NCI-H2196 (cell line): Measurements from ENCODE around the gene ASPHD1.
"Not testable (repeated sequence)": the region's sequence is repeated elsewhere in the genome, so short reads cannot be mapped to it uniquely, and the experiment has no call there.

Source experiments
- DNase-seq: peaks from one replicate; lab custom pipeline; 2025; ENCODE audit not compliant: unreplicated experiment; lab: John Stamatoyannopoulos, UW

The ASPHD1 gene

DNA sequence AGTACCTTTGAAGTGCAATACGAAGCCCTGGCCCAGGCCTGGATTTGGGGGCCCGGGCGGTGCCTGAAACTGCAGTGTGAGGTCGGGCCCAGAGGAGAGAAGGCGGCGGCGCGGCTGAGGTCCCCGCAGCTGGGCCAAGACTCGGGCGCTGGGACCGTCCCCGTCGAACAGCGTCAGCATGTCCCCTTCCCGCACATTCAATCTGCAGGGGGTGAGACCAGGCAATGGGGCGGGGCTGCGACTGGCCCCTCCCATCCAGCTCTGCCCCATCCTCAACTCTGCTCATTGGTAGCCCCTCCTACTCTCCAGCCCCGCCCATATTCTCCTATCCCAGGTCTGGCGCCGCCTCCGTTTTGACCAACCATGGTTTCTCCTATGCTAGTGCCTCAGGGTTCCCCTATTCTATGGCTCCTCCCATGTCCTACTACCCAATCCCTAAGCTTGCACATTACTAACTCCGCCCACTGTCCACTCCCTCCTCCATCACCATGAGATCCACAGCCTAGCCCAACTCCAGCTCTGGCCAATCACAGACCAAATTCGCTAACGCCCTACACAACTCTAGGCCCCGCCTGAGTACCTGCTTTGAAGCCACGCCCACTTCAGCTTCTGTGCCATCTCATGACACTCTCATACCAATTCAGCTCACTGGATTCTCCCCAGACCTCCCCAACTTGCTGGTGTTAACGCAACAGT lies 22.9 kb upstream of the ASPHD1 start:
- peak; percentile 34 for DNase-seq

DNA sequence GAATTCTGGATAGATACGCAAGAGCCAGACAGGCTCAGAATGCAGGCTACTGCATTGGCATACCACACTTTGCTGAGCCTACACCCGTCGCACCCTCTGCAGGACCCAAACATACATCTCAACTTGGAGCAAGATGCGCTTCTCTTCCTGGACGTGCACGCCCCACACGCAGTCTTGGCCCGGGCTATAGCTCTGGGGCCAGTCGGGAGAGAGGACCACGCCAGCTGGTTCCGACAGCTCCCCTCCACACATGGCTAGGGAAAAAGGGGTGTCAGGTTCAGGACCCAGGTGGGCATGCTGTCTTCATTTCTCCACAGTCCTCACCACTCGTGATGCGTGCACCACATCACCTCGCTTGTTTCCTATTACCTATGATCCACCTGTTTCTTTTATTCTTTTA lies 22.1 kb upstream of the ASPHD1 start:
- DNase-seq, result no peak

DNA sequence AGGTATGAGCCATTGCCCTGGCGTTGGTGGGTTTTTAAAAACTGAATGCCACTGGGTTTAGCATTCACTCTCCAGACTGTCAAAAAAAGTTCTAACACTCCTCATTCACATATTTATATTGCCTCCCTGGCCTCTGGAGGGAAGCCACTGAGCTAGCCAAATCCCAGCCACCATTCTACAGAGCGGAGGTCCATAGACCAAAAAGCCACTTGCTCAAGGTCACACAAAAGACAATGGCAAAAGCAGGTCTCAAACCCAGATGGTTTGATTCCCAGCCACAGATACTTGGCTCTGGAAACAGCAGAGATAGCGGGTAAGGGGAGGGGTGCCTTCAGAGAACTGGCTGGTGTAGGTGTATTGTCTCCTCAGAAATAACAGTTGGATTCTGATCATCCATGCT lies 19.2 kb upstream of the ASPHD1 start:
- no peak for DNase-seq

DNA sequence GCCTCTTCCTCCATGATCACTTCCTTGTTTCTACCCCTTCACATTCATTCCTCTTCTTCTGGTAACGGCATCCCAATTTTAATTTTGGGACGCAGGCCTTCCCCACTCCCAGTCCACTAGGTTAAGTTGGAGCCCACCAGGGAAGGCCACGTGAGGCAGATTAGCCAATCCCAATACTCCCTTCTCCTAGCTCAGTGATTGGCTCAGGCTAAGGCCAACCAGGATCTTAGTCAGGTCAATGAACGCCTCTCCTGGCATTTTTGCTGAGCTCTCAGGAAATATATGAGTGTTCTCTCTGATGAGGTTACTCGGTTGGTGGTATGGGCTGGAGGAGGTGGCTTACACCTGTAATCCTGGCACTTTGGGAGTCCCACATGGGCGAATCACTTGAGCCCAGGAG lies 16.3 kb upstream of the ASPHD1 start:
- no peak for DNase-seq

DNA sequence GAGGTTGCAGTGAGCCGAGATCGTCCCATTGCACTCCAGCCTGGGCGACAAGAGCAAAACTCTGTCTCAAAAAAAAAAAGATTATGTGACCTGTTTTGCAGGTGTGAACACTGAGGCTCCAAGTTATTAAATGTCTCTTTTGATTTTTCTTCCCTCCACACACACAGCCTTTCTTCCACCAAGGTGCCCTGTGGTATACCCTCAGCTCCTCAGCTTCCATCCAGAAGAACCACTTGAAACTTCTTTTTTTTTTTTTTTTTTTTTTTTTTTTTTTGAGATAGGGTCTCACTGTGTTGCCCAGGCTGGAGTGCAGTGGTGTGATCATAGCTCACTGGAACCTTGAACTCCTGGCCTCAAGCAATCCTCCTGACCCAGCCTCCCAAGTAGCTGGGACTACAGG lies 10.9 kb upstream of the ASPHD1 start:
- DNase-seq, result not testable (repeated sequence)

DNA sequence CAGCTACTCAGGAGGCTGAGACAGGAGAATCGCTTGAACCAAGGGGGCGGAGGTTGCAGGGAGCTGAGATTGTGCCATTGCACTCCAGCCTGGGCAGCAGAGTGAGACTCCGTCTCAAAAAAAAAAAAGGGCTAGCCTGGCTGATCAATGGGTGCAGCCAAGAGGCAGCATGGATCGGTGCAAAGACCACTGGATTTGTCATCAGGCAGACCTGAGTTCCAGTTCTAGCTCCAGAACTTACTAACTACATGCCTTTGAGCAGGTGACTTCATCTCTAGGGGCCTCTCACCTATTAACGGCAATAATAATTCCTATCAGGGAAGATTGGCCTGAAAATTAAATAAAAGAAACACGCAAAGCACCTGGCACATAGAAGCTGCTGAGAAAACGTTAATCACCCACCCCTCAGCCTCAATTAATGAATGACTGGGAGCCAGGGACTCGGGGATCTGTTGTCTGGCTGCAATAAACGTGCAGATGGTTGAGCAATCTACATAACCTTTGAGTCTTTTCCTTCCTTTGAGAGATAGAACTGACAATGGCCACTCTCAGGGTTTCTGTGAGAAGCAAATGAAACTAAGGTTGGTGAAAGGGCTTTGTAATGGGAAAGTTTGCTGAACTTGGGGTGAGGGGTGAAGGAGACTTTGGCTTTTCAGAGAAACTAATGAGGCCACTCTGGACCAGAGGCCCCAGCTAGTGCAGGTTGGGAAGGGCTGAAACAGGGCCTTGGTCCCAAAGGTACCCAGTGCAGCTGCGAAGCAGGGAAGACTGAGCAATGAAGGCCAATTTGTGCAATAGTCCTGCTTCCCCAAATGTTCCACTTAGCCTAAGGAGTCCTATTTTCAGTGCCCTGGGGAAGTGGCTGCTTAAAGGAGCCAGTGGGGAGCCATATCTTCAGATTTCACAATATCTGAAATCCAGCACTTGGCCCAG lies 8.5 kb upstream of the ASPHD1 start:
- DNase-seq, result no peak

DNA sequence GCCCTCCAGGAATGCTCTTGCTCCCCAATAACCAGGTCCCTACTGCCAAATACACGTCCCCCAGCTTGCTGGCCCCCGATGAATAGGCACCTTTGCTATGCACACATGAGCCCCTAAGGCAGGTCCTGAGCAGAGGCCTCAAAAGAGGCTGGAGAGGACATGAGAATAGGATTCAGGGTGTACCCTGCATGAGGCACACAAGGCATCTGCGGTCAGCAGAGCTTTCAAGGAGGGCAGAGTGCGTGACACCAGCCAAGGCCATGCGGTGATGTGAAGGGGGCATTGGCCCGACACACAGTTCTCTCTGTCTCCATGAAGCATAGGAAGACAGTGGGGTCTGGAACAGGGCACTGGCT lies 7.9 kb upstream of the ASPHD1 start:
- DNase-seq, result no peak

DNA sequence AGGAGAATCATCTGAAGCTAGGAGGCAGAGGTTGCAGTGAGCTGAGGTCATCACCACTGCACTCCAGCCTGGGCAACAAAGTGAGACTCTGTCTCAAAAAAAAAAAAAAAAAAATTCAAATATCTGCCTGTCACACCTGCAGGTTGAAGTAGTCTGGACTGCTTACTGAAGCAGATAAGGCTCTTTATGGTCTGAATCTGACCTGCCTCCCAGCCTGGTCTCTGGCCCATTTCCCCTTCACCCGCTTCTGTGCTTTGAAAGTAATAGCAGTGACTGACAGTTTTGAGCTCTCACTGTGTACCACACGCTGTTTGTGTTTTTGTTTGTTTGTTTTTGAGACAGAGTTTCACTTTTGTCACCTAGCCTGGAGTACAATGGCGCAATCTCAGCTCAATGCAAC lies 6.7 kb upstream of the ASPHD1 start:
- DNase-seq, result no peak

DNA sequence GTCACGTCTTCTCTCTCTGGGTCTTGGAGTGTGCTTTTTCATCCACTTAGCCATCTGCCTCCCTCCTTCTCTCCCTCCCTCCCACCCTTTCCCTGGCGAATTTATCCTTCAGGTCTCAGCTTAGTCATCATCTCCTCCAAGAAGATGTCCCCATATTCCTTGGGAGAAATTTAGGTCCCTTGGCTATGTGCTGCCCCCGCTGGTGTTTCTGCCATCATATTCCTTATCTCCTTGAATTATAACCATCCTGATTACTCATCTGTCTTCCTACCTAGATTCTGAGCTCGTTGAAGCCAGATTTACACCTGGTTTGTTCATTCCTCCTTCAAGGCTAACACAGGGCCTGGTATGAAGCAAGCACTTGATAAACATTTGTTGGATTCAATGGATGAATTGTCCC lies 5.9 kb upstream of the ASPHD1 start:
- no peak for DNase-seq

DNA sequence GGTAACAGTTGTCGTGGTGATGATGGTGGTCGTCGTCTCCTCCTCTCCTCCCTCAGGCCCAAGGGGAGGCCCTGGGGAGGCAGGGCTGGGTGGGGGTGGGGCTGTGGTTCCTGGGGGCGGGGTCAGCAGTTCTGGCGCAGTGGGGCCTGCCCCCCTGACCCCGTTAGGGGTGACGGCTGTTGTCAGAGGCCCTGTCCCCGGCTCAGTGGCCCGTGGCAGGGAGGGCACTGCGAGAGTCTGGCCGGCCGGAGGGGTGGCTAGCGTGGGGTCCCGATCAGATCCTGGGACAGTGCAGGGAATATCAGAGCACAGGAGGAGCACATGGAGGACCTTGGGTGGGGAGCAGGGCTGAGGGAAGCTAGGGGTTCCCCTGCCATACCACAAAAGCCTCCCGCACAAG lies 3.4 kb upstream of the ASPHD1 start:
- no peak for DNase-seq

DNA sequence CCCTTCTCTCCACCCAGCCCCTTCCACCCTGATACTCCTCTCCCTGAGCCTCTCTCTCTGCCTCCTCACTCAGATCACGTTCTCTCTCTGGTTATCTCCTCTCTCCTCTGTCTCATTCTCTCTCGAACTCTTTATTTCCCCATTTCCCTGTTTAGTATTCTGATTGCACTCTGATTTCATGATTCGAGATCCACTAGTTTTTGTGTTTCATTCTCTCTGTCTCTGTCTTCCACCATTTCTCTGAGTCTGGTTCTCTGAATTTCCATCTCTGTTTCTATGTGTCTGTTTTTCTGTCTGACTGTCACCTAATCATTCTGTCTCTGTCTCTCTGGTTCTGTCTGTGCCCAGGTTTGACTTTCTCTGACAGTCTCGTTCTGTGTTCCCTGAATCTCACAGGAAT lies 3.0 kb upstream of the ASPHD1 start:
- DNase-seq, result no peak

DNA sequence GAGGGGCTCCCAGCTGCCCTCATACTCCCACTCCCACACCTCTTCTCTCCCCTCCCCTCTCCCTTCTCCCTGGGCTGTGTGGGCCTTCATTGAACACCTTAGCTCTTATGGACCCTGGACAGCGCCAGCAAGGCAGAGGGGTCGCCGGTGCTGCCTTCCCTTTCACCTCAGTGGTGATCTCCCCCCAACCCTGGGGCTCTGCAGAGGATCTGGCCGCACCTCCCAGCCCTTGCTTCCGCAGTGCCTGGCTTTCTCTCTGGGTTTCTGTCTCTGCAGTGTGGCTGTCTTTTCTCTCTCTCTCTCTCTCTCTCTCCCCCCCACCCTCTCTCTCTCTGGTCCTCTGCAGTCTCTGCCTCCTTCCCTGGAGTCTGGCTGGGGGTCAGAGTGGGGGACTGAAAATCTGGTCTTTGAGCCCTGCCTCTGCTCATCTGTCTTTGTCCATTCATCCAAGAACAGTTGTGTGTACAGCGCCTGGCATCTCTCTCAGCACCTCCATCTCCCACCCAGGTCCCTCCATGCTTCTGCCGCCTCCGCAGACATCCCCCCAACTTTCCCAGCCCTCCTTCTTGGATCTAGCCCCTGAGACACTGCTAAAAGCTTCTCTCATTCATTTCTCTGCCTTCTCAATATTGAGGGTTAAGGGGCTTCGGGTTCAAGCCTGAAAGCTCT lies 2.0 kb upstream of the ASPHD1 start:
- DNase-seq, result no peak

DNA sequence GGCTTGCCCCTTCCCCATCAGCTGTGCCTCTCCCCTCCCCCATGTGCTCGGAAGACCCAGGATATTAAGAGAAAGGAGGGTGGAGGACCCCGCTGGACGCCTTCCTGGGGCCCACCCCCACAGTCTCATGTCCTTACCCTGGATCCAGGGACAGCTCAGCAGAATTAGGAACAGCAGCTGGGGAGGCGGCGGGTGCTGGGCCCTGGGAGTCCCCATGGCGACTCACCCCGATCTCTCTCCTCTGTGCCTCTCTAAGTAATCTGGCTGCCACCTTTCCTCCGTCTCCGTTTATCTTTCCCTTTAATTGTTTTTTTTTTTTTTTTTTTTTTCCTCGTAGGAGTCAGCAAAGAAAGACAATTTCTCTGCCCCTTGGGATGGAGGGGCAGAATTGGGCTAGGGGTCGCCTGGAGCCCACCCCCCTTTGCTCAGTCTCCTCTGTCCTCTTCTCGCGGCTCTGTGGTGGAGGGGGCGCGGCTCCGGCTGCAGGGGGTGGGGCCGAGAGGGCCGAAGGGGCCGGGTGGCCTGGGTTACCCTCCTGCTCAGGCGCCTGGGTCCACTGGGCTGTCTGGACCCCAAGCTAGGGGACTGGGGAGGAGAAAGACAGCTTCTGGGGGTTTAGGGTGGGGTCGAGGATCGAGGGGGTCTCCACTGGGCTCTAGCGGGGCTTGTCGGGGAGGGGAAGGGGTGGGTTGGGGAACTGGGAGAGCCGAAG lies 1.3 kb upstream of the ASPHD1 start:
- peak; percentile 75 for DNase-seq

DNA sequence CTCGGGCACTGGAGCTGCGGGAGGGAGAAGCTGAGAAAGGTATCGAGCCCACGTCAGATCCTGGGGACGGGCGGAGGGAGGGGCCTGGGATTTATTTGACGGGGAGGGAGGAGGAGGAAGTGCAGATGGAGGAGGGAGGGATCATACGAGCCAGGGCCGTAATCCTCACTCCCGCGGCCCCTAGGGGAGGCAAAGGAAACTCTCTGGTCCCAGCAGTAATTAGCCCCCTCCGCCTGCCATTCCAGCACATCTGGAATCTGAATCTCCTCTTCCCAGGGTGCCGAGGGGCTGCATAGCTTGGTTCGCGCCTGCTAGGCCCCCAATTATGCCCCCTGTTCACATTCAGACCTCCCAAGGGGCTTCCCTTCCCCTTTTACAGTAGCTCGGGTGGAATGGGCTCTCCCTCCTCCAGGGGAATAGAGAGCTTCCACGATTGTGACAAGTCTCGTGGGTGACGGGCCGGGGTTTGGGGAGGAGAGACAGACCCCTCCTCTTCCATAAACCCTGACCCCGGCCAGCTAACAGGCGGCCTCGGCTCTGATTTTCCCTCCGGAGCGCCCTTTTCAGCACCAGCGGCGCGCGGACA lies 679 bp upstream of the ASPHD1 start, which contains the start of gene SEZ6L2:
SEZ6L2 (minus strand) TSS at position 35 of the 586 bp plus-strand sequence. CDS start 531 bp downstream, outside the sequence.
- DNase-seq, result peak; percentile 95

DNA sequence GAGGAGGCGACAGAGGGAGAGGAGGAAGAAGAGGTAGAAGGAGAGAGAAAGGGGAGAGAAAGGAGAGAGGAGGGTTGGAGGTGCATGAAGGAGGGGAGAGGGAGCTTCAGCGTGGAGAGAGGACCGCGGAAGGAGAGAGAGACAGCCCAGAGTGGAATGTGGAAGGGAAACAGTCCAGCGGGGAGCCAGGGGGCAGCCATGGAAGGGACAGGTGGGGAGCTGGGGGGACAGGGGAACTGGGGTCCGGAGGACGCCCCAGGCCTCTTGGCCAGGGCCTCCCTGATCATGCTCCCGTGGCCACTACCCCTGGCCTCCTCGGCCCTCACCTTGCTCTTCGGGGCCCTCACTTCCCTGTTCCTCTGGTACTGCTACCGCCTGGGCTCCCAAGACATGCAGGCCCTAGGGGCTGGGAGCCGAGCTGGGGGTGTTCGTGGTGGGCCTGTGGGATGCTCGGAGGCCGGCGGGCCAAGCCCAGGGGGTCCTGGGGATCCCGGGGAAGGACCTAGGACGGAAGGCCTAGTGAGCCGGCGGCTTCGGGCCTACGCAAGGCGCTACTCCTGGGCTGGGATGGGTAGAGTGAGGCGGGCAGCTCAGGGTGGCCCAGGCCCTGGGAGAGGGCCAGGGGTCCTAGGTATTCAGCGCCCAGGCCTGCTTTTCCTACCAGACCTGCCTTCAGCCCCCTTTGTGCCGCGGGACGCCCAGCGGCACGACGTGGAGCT lies 759 bp downstream of the ASPHD1 start:
- DNase-seq, result no peak

DNA sequence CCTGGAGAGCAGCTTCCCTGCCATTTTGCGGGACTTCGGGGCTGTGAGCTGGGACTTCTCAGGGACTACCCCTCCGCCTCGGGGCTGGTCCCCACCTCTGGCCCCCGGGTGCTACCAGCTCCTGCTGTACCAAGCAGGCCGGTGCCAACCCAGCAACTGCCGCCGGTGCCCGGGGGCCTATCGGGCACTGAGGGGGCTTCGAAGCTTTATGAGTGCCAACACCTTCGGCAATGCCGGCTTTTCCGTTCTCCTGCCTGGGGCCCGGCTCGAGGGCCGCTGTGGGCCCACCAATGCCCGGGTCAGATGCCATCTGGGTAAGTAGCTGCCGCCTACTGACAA lies 1.3 kb downstream of the ASPHD1 start:
- no peak for DNase-seq

DNA sequence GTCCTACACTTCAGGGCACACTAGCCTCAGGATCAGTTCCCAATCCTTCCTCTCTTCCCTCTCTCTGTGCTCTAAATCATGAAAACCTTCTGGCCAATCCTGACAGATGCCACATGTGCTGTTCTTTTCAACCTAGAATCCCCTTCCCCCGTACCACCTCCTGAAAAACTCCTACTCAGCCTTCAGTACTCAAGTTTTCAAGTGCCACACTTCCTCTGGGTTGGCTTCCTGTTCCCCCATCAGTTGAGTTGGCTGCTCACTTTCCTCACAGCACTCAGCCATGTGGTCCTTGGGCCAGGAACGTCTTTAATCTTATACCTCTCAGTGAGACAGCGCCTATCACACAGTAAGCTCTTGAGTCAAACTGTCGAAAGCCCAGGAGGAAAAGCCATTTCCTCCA lies 3.3 kb downstream of the ASPHD1 start:
- no peak for DNase-seq

DNA sequence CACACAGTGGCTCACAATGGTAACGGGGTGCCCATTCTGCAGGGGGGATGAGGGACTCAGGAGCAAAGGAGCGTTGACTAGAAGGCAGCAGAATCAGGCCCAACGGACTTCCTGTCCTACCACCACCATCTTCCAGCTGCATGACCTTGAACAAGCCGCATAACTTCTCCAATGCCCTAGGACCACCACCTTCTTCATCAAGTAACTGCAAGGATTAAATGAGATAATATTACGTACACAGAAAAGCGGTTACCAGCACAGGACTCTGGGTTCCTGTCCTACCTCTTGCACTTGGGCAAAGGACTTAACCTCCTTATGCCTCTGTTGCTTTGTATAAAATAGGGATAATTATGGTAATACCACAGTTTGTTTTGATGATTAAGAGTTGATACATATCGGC lies 4.7 kb downstream of the ASPHD1 start:
- DNase-seq, result no peak

DNA sequence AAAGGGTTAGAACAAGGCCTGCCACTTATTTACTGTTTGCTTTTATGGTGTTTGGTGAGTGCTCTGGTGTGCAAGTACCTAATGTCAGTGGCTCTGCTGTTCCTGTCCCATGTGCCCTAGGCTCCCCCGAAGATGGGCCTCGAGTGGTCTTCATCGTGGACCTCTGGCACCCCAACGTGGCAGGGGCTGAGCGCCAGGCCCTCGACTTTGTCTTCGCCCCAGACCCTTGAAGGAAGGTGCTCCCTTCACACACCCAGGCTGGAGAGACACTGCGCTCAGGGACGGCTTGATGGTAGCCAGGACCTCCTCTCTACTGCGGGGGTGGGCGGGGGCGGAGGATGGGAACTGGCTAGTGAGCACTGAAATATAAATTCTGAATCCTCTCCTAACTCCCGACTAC lies 5.4 kb downstream of the ASPHD1 start:
- DNase-seq, result no peak

DNA sequence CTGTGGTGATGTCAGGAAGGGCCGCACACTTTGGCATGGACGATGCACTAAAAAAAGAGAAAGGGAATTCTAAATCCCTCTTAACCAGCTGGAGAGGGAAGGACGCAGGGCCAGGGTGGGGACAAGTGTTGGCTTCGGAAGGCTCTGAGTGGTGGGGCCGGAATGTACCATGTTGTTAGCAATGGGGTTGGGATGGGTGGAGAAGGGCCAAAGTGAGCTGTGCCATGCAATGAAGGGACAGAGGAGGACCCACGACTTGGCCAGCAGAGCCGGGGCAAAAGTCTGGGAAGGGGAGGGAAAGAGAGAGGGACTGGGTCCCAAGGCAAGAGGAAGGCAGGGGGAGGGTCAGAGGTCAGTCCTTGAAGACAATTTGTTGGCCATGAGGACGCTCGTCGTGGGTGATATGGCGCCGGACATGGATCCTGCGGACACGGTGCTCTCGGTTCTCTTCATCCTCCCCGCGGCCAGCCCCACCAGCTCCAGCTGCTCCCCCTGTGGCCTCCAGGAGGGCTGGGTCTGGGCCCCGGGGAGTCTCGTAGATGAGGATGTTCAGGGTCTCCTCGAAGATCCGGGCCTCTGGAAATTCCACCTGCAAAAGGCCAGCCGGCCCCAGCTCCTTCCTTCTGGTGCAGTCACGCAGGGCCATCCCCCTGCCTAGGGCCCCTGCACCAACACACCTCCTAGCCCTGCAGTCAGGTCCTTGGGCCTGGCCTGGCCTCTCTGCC lies 6.4 kb downstream of the ASPHD1 start:
- DNase-seq, result no peak
